Right lobe of liver (tissue), 6 donors: ENCODE measurements around the gene UGT2A3. TPM values are rescaled to one million over a fixed set of nuclear protein-coding genes. Genes with fewer than 3 reads are reported as not detected.

Experiments
- ATAC-seq, 4 donors: fragments of 200-7000 bp; cut with Tn5 transposase; one replicate each; pipeline ENCODE4 v1.9.1; 2020; ENCODE audit warnings: mild to moderate bottlenecking in 4 of 4, moderate library complexity in 4 of 4
- DNase-seq, 3 donors: peaks; one replicate each; pipeline ENCODE4 v3.0.0-alpha.2; 2020
- H3K27ac ChIP-seq, 3 donors: fragments of 200-600 bp; one replicate each; pipeline ENCODE4 v1.8.0; 2022
- H3K27me3 ChIP-seq, 2 donors: fragments of 200-600 bp; one replicate each; pipeline ENCODE4 v1.8.0; 2022
- H3K36me3 ChIP-seq, 4 donors: fragments of 200-600 bp; sonication (generic) in 1 of 4; one replicate each; pipeline versions ENCODE4 v1.5.1 to v1.8.0; 2017 to 2022; ENCODE audit warnings: control low read depth in 1 of 4
- H3K4me1 ChIP-seq, 4 donors: fragments of 200-600 bp; sonication (generic) in 1 of 4; one replicate each; pipeline versions ENCODE4 v1.5.1 to v1.8.0; 2017 to 2022; ENCODE audit warnings: control low read depth in 1 of 4
- H3K4me3 ChIP-seq, 3 donors: fragments of 200-600 bp; one replicate each; pipeline ENCODE4 v1.8.0; 2022
- H3K9me3 ChIP-seq, 4 donors: fragments of 200-600 bp; sonication (generic) in 1 of 4; one replicate each; pipeline versions ENCODE4 v1.5.1 to v1.8.0; 2017 to 2022; ENCODE audit warnings: control low read depth in 1 of 4
- POLR2A ChIP-seq: fragments of 450-650 bp; IDR thresholded peaks from one replicate; pipeline ENCODE4 v1.6.1; 2017; ENCODE audit warnings: antibody characterized with exemption, mild to moderate bottlenecking
- WGBS: methylation state at CpG from one replicate; pipeline ENCODE4 v1.1.6; 2018; ENCODE audit warnings: low coverage, low lambda C conversion rate; ENCODE audit not compliant: insufficient coverage; ENCODE audit errors: missing lambda C conversion rate; 5-methylcytosine and 5-hydroxymethylcytosine counted together
- intact Hi-C, 2 donors: fragments of 100-400 bp; cut with DNase I; formaldehyde crosslinking; loops; one replicate each; pipeline versions ENCODE4 v1.11.2 to v1.14.1; 2022
- total RNA-seq, 6 experiments: library from RNA; depleted of rRNA in 2 of 6; stranded (reverse); fragments of >200 nt in 2 of 6; fragmentation: NEBNext Ultra II Directional in 3 of 6; extraction: Animal tissue kit (Norgen Biotek cat#: 25700) in 3 of 6; gene quantifications; one replicate each; pipeline versions ENCODE4 v1.1.0 to v1.2.4, GENCODE V29; 2016 to 2023
- TF ChIP-seq, protein P1 (sequence below), 4 donors: fragments of 200-600 bp in 3 of 4; fragments of 450-650 bp in 1 of 4; IDR thresholded peaks; one replicate each; pipeline versions ENCODE4 v1.5.1 to v1.8.0; 2016 to 2022; ENCODE audit warnings: antibody characterized with exemption in 4 of 4, mild to moderate bottlenecking in 2 of 4
- donor health status: DM: no; HTN: yes; CAD: no.
- donor health status: DM: no; HTN: no; CAD: no.
- donor health status: DM: no; HTN: no; CAD: no.
- donor health status: DM: no; HTN: yes; CAD: no.
- donor health status: DM: no; HTN: yes; CAD: no.

UGT2A3 gene
- total RNA-seq, 6 experiments from 2014 or later: 17.5 to 45.2 (median 30.9) TPM

DNA sequence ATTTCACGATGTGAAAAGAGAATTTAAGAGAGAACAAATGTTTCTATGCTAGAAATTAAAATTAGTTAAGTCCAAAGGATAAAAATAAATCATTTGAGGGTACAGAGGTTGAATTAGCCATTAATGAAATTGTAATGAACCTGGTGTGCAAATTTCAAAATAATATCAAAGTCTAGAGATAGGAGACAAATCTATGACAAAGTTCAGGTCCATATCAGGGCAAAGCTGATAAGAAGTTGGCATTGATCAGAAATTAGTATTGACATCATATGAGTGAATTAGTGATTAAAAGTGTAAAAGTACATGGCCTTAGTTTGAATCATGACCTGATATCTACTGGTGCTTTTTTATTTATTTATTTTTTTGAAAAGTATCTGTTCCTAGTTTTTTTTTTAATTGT, 33.8 kb upstream of the UGT2A3 start:
- TF ChIP-seq, protein P1, sequence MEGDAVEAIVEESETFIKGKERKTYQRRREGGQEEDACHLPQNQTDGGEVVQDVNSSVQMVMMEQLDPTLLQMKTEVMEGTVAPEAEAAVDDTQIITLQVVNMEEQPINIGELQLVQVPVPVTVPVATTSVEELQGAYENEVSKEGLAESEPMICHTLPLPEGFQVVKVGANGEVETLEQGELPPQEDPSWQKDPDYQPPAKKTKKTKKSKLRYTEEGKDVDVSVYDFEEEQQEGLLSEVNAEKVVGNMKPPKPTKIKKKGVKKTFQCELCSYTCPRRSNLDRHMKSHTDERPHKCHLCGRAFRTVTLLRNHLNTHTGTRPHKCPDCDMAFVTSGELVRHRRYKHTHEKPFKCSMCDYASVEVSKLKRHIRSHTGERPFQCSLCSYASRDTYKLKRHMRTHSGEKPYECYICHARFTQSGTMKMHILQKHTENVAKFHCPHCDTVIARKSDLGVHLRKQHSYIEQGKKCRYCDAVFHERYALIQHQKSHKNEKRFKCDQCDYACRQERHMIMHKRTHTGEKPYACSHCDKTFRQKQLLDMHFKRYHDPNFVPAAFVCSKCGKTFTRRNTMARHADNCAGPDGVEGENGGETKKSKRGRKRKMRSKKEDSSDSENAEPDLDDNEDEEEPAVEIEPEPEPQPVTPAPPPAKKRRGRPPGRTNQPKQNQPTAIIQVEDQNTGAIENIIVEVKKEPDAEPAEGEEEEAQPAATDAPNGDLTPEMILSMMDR (IDR thresholded peaks at IDR 0.05): no peak
- no peak for TF ChIP-seq POLR2A
- ATAC-seq (peak; percentile 73 to 89 (median 75)), DNase-seq (no peak)
- H3K27me3 ChIP-seq: no peaks in the 10 kb centered on the region
- H3K4me1 ChIP-seq: peaks cover 0 to 19% (median 8%) of the 10 kb centered on the region in 4 donors
- 25% methylated on average over 1 of the region's 1 CpG for WGBS
- intact Hi-C loops: no loop called here
- peak overlapping the region in 2 of 3 donors; percentile 40 to 48 for H3K27ac ChIP-seq
- H3K4me3 ChIP-seq: no peak overlapping the region
- no peaks in the 10 kb centered on the region for H3K9me3 ChIP-seq
- no peaks in the 10 kb centered on the region for H3K36me3 ChIP-seq

DNA sequence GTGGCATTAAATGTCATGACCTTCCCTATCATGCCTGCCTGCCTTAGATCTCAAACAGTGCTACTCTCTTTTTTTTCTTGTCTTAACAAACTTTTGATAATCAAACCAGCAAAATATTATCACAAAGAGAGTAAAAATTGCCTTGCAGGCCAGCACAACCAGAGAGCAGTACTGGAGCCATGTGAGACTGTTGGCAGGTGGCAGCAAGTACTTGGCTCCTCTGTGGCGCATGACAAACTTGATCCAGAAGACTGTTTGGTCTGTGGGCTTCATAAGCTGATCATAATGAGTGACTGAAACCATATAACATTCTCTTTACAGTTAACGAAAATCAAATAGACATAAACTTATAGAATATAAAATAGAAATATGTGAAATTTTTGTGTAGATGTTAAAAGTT, 33.3 kb upstream of the UGT2A3 start:
- no peak overlapping the region for H3K4me3 ChIP-seq
- peak overlapping the region in 2 of 3 donors; percentile 40 to 48 for H3K27ac ChIP-seq
- H3K9me3 ChIP-seq: no peaks in the 10 kb centered on the region
- TF ChIP-seq, protein P1 (IDR thresholded peaks at IDR 0.05): no peak
- TF ChIP-seq POLR2A: no peak
- 31% methylated on average over 2 of the region's 2 CpGs for WGBS
- ATAC-seq (peak; percentile 84 to 91 (median 90)), DNase-seq (peak in 2 of 3 donors; percentile 21 to 58)
- H3K4me1 ChIP-seq: peaks cover 0 to 19% (median 8%) of the 10 kb centered on the region in 4 donors
- no peaks in the 10 kb centered on the region for H3K27me3 ChIP-seq
- H3K36me3 ChIP-seq: no peaks in the 10 kb centered on the region
- intact Hi-C loops: no loop called here

DNA sequence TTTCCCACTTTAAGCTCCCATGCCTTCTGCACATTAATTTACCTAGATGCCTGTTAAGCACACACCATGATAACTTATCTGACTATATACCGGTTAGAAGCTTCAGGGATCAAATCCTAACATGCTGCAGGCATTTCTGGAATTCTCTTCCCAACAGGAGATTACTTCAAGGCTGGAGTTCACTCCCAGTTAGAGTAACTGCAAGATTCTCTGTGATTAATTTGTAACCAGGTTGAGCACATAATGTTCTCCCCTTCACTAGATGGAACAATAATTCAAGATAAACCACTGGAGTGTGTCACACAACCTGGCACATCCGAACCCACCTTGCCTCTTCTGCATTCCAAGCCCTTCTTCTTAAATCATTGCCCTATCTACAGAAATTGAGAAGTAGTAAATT, 11.8 kb upstream of the UGT2A3 start:
- no peak overlapping the region for H3K4me3 ChIP-seq
- 15% methylated on average over 2 of the region's 2 CpGs for WGBS
- no peaks in the 10 kb centered on the region for H3K36me3 ChIP-seq
- no peaks in the 10 kb centered on the region for H3K27me3 ChIP-seq
- DNase-seq: no peak
- no peak overlapping the region for H3K27ac ChIP-seq
- TF ChIP-seq POLR2A: no peak
- TF ChIP-seq, protein P1 (IDR thresholded peaks at IDR 0.05): no peak
- peak; percentile 41 to 81 (median 73) for ATAC-seq
- intact Hi-C loops: no loop called here
- H3K4me1 ChIP-seq: peaks cover 0 to 15% (median 5%) of the 10 kb centered on the region in 4 donors
- H3K9me3 ChIP-seq: no peaks in the 10 kb centered on the region

DNA sequence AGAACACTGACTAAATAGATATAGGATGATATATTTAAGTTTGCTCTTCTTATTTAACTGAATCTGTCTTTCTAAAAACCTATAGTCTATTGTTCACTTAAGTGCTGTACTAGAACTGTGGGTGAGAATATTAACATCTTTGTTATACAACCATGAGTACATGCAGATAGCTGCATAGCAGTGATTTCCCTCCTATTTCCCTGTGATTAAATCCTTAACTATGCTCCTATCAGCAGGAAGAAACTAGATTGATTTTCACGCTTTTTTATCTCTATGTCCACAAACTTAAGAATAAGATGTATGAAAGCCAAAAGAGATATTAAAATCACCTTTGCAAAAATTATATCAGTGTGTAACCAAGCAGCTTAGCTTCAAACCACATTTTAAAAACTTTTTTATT, 11.3 kb upstream of the UGT2A3 start:
- WGBS: 29% methylated on average over 1 of the region's 1 CpG
- DNase-seq: no peak
- Histone ChIP-seq H3K27ac (no peak overlapping the region), H3K4me1 (peaks cover 0 to 15% (median 5%) of the 10 kb centered on the region in 4 donors), H3K4me3 (no peak overlapping the region), H3K27me3 (no peaks in the 10 kb centered on the region), H3K36me3 (no peaks in the 10 kb centered on the region), H3K9me3 (no peaks in the 10 kb centered on the region)
- ATAC-seq: peak in 1 of 4 donors; percentile 25
- no peak for TF ChIP-seq POLR2A
- TF ChIP-seq, protein P1 (IDR thresholded peaks at IDR 0.05): no peak
- intact Hi-C loops: no loop called here
